ENCODE measurements around the gene HNRNPA1.

Gene HNRNPA1

GRCh38 chr12:54258201-54258681, 22.3 kb upstream of the HNRNPA1 start:
- Histone ChIP-seq H3K27me3 (no peaks in the 10 kb centered on the region), H3K4me3 (ENCODE audit: low read depth, low read length) (peak overlapping the region; percentile 68), H3K4me1 (peaks cover 31% of the 10 kb centered on the region), H3K36me3 (peaks cover 40% of the 10 kb centered on the region), H3K9me3 (no peaks in the 10 kb centered on the region)
- TF ChIP-seq, protein P1, sequence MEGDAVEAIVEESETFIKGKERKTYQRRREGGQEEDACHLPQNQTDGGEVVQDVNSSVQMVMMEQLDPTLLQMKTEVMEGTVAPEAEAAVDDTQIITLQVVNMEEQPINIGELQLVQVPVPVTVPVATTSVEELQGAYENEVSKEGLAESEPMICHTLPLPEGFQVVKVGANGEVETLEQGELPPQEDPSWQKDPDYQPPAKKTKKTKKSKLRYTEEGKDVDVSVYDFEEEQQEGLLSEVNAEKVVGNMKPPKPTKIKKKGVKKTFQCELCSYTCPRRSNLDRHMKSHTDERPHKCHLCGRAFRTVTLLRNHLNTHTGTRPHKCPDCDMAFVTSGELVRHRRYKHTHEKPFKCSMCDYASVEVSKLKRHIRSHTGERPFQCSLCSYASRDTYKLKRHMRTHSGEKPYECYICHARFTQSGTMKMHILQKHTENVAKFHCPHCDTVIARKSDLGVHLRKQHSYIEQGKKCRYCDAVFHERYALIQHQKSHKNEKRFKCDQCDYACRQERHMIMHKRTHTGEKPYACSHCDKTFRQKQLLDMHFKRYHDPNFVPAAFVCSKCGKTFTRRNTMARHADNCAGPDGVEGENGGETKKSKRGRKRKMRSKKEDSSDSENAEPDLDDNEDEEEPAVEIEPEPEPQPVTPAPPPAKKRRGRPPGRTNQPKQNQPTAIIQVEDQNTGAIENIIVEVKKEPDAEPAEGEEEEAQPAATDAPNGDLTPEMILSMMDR (IDR thresholded peaks at IDR 0.05; ENCODE audit: low read depth, low read length): no peak
- no peak for DNase-seq

- peaks cover 37% of the 10 kb centered on the region for H3K4me1 ChIP-seq
- peak overlapping the region; percentile 68 for H3K4me3 ChIP-seq (ENCODE audit: low read depth, low read length)
Measured at GRCh38 chr12:54259194-54260011, 21.1 kb upstream of the HNRNPA1 start.

GRCh38 chr12:54261815-54262402, 18.6 kb upstream of the HNRNPA1 start:
- Histone ChIP-seq H3K27me3 (no peaks in the 10 kb centered on the region), H3K4me1 (peaks cover 51% of the 10 kb centered on the region), H3K36me3 (peaks cover 7% of the 10 kb centered on the region), H3K9me3 (no peaks in the 10 kb centered on the region), H3K4me3 (ENCODE audit: low read depth, low read length) (no peak overlapping the region)
- DNase-seq: no peak
- TF ChIP-seq, protein P1 (IDR thresholded peaks at IDR 0.05; ENCODE audit: low read depth, low read length): no peak

More at GRCh38 chr12:54259194-54260011, 21.1 kb upstream of the HNRNPA1 start:
- H3K9me3 ChIP-seq: no peaks in the 10 kb centered on the region
- peak; percentile 95 for DNase-seq
- TF ChIP-seq, protein P1 (IDR thresholded peaks at IDR 0.05; ENCODE audit: low read depth, low read length): no peak
- H3K36me3 ChIP-seq: peaks cover 29% of the 10 kb centered on the region
- no peaks in the 10 kb centered on the region for H3K27me3 ChIP-seq

GRCh38 chr12:54262403-54262925, 18.1 kb upstream of the HNRNPA1 start:
- no peak for DNase-seq
- H3K4me3 ChIP-seq (ENCODE audit: low read depth, low read length): no peak overlapping the region
- H3K36me3 ChIP-seq: peaks cover 1% of the 10 kb centered on the region
- H3K4me1 ChIP-seq: peaks cover 50% of the 10 kb centered on the region
- H3K9me3 ChIP-seq: no peaks in the 10 kb centered on the region
- TF ChIP-seq, protein P1 (IDR thresholded peaks at IDR 0.05; ENCODE audit: low read depth, low read length): no peak
- H3K27me3 ChIP-seq: no peaks in the 10 kb centered on the region

DNA sequence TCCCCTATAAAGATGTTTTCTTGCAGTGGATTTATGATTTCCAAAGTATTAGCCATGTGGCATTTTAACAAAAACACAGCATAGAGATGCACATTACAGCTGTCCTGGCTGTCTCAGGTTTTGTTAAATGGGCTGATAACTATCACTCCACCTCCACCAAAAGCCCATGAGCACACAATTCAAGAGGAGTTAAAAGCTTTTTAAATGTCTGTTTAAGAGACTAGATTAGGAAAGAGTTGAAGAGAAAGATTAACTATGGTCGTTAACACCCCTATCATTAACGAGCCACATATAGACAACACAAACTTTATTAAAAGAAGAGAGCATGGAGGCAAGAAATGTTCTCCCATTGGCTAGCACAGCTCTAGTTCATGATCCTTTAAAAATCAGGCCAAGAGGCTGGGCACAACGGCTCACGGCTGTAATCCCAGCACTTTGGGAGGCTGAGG, 15.1 kb upstream of the HNRNPA1 start:
- DNase-seq: no peak
- Histone ChIP-seq H3K4me1 (peaks cover 39% of the 10 kb centered on the region), H3K36me3 (no peaks in the 10 kb centered on the region), H3K9me3 (no peaks in the 10 kb centered on the region), H3K27me3 (no peaks in the 10 kb centered on the region), H3K4me3 (ENCODE audit: low read depth, low read length) (no peak overlapping the region)
- TF ChIP-seq, protein P1 (IDR thresholded peaks at IDR 0.05; ENCODE audit: low read depth, low read length): no peak

All from BE2C (cell line).